Measurements from ENCODE around the gene NMUR2. TPM values are rescaled to one million over a fixed set of nuclear protein-coding genes. Genes with fewer than 3 reads are reported as not detected.

The NMUR2 gene
- polyA plus RNA-seq, 4 donors, result 0.12 to 0.16 (median 0.16) TPM; not detected in 1

DNA sequence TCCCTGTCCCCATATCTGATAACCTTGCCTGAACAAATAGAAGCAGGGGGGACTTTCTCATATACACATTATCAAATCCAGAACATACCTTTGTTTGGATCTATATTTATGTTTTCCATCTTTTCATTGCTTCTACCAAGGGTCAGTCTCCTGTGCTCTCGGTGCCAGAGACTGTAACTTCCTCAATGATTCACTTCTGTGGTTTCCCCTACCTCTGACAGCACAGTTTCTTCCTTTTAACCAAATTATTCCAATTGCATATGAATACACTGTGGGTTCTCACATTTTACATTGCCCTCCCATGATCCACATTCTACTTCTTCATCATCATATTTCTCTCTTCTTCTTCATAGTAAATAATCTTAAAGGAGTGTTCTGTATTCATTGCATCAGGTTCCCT lies 32.2 kb downstream of the NMUR2 start:
- DNase-seq (ENCODE audit: low read depth in 4 of 4, low spot score in 3 of 4), result no peak

DNA sequence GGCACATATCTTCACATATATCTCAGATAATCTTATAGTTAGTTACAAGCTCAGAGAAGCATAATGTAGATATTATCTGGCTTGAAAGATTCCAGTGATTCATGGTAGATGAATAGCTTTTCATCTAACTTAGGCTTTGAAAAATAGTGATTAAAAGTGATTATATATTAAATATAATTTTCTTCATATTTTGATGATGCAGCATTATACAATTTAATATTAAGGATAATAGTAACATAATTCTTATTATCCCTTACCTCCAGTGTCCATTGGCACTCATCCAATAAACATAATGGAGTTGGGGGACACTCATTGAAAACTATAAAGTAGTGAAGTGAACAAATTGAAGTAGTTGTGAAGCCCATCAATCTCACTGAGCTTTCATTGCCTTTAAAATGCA lies 35.8 kb downstream of the NMUR2 start:
- DNase-seq (ENCODE audit: low read depth in 4 of 4, low spot score in 3 of 4), result no peak

DNA sequence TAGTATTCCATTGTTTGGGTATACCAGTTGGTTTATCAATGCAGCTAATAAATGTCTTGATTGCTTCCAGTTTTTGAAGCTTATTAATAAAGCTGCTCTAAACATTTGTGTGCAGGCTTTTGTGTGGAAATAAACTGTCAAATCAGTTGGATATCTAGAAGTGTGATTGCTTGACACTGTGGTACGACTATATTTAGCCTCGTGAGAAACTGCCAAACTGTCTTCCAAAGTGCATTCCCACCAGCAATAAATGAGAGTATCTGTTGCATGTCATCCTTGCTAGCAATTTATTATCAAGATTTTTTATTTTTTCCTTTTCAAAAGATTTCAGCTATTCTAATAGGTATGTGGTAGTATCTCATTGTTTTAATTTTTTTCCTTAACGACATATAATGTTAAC lies 37.5 kb downstream of the NMUR2 start:
- no peak for DNase-seq (ENCODE audit: low read depth in 4 of 4, low spot score in 3 of 4)

DNA sequence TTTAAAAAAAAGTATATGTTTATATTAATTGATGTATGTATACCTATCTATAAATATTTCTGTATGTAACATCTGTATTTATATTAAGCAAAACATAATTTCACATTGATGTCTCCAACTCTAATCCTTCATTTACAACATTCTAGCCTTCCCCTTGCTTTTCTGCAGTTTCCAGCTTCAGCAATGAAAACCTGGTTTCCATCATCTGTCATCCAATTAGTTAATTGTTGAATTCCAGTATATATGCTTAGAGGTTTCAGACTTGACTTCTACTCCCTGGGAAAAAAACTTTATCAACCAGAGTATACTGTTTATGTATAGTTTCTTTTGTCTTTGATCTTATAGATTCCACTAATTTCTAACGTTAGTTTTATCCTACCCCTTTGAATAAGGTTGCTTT lies 38.4 kb downstream of the NMUR2 start:
- DNase-seq (ENCODE audit: low read depth in 4 of 4, low spot score in 3 of 4), result peak in 1 of 4 donors; percentile 23

DNA sequence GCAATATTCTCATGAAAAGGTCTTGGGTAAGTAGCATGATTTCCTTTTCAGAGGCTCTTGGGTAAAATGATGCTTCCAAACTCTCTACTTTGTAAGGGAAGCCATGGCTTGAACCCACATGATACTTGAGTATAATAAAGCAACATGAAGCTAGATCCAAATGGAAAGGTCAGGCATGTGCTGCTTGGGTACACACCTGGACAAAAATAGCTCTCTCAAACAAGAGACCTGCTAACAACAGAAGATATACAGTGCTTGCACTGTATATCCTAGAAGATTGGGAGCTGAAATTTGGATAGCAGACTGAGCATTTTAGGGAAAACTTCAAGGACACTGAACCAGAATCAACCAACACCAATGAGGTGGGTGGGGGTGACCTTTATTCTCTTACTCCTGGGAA lies 40.2 kb downstream of the NMUR2 start:
- DNase-seq (ENCODE audit: low read depth in 4 of 4, low spot score in 3 of 4), result no peak

DNA sequence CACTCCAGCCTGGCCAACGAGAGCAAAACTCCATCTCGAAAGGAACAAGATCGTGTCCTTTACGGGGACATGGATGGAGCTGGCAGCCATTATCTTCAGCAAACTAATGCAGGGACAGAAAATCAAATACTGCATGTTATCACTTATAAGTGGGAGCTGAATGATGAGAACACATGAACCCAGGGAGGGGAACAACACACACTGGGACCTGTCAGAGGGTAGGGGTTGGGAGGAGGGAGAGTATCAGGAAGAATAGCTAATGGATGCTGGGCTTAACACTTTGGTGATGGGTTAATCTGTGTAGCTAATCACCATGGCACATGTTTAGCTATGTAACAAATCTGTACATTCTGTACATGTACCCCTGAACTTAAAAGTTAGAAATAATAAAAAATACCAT lies 40.9 kb downstream of the NMUR2 start:
- no peak for DNase-seq (ENCODE audit: low read depth in 4 of 4, low spot score in 3 of 4)

DNA sequence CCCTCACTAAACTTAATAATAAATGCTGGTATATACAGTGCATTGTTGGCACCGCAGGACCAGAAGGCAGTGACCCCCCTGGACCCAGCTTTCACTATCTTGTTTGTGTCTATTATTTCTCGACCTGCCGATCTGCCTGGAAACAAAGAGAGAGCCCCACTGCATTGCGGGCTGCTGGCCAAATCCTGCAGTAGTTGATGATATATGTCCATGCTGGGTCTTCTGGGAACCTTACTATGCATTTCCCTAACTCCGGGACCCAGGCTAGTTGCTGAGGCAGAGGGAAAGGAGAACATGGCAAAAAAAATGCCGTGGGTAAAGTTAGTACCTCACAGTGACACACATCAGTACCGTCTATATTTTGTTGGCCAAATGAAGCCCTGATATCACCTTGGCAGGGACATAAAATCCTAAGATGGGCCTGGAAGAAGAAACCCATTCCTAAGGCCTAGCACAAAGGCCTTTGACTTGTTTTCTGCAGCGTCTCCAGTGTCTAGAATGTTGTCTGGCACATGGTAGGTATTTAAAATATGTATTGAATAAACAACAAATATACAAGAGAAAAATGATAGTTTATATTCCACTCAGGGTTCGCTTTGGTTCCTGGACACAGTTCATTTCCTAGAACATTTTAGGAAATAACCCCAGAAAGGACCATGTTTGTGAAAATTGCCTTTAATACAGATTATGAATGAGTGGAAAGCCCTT lies 46.1 kb downstream of the NMUR2 start:
- no peak for DNase-seq (ENCODE audit: low read depth in 4 of 4, low spot score in 3 of 4)

DNA sequence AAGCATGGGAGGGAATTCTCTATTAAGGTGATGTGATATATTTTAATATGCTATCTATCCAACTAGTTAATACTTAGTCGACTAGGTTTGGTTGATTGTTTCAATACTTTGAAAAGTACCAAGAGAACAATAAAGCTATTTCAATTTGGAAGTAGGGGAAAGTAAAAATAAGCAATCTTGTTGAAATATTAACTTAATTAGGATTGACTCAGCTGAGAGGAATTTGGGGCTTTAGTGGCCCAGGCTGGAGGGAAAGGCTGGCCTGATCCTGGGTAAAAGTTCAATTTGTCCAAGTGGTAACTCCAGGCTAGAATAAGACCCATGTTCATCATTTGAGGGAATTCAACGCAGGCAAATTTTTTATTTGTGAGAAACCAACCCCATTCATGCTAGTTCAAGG lies 48.6 kb downstream of the NMUR2 start:
- no peak for DNase-seq (ENCODE audit: low read depth in 4 of 4, low spot score in 3 of 4)

DNA sequence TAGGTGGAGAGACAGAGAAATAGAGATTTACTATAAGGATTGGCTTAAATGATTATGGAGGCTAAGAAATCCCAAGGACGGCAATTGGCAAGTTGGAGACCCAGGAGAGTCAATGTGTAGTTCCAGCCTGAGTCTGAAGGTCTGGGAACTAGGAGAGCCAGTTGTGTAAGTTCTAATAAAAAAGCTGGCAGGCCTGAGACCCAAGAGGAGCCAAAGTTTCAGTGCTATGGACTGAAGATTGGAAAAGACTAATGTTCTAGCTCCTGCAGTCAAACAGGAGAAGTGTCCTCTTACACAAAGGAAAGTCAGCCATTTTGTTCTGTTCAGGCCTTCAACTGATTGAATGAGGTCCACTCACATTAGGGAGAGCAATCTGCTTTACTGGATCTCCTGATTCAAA lies 50.0 kb downstream of the NMUR2 start:
- DNase-seq (ENCODE audit: low read depth in 4 of 4, low spot score in 3 of 4), result no peak

DNA sequence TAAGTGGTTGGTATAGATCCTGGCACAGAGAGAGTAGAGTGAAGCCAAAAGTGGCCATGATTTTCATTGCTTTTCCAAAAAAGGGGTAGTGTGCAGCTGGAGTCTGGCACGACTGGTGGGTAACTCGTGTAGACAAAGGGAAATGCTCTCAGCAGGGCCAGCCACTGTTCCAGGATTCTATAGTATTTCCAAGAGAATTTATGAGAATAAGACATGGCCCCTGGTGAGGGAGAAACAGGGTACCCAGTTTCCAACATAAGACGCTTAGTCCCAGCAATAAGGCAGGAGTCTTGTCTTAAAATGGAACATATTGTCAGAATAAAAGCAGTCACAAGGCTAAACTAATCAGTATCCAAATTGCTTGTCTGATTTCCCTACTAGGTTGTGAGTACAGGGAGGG lies 52.1 kb downstream of the NMUR2 start:
- no peak for DNase-seq (ENCODE audit: low read depth in 4 of 4, low spot score in 3 of 4)

DNA sequence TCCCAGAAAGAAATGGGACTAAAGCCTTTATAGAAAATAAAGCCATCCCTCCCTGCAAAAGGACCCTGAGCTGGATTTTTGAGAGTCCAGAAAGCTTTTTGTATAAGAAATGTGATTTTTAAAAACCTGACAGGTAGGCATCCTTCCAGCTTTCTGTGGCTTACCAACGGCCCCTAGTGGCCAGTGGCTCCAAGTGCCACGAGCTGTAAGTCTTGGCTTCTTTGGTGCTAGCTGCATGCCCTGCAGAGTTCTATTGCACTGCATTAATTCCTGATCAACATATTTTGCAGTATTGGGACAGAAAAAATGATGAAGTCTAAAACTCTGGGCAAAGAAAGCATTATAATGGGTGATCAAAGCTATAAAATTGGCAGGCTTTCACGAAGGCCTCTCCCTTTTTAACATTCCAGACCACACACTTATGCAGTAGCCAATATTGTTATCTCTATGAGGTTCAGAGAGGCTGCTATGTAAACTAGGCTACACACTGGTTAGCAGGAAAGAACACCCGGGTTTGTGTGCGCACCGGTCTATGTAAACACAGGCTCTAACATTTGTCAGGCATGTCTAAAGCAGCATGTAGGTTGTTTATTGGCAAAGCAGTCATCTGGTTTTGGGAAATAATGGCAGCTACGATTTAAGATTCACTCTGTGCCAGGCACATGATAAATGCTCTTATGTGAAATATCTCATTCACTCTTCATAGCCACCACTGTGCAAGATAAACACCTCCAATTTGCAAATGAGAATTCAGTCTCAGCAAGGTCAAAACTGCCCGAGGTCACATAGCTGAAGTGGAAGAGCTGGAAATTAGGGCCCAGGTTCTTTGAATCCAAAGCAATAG lies 55.2 kb downstream of the NMUR2 start:
- DNase-seq (ENCODE audit: low read depth in 4 of 4, low spot score in 3 of 4), result no peak

Data from right renal pelvis (tissue), 4 donors.